ENCODE measurements around the gene RADIL.

RADIL gene

GRCh38 chr7:4880218-4880617, 3.3 kb downstream of the RADIL start:
- DNase-seq (ENCODE audit: insufficient read length, low spot score) (no peak), FAIRE-seq (no peak)
- TF ChIP-seq CTCF (IDR thresholded peaks at IDR 0.05; ENCODE audit: insufficient read depth, missing control alignments), result no peak

GRCh38 chr7:4879396-4880081, 4.0 kb downstream of the RADIL start:
- FAIRE-seq (no peak), DNase-seq (ENCODE audit: insufficient read length, low spot score) (no peak)
- TF ChIP-seq CTCF (IDR thresholded peaks at IDR 0.05; ENCODE audit: insufficient read depth, missing control alignments), result no peak

- TF ChIP-seq CTCF (IDR thresholded peaks at IDR 0.05; ENCODE audit: insufficient read depth, missing control alignments), result no peak
- no peak for FAIRE-seq
- no peak for DNase-seq (ENCODE audit: insufficient read length, low spot score)
Measured at GRCh38 chr7:4878336-4879335, 4.9 kb downstream of the RADIL start.

GRCh38 chr7:4876586-4876985, 6.9 kb downstream of the RADIL start:
- no peak for TF ChIP-seq CTCF (IDR thresholded peaks at IDR 0.05; ENCODE audit: insufficient read depth, missing control alignments)
- DNase-seq (ENCODE audit: insufficient read length, low spot score) (no peak), FAIRE-seq (no peak)

- FAIRE-seq (no peak), DNase-seq (ENCODE audit: insufficient read length, low spot score) (no peak)
- no peak for TF ChIP-seq CTCF (IDR thresholded peaks at IDR 0.05; ENCODE audit: insufficient read depth, missing control alignments)
Measured at GRCh38 chr7:4875391-4875790, 8.1 kb downstream of the RADIL start.

GRCh38 chr7:4873071-4873944, 10.2 kb downstream of the RADIL start:
- no peak for FAIRE-seq
- DNase-seq (ENCODE audit: insufficient read length, low spot score), result no peak
- TF ChIP-seq CTCF (IDR thresholded peaks at IDR 0.05; ENCODE audit: insufficient read depth, missing control alignments), result no peak
